EH (cell line): ENCODE measurements around the gene TNFRSF17.
"Not testable (repeated sequence)": the region's sequence is repeated elsewhere in the genome, so short reads cannot be mapped to it uniquely, and the experiment has no call there.

Experiments
- DNase-seq: peaks from one replicate; pipeline ENCODE4 v3.0.0-alpha.2; 2015; ENCODE audit warnings: low read depth

The TNFRSF17 gene

GRCh38 chr16:11970292-11970691 lies 5.3 kb downstream of the TNFRSF17 start:
- not testable (repeated sequence) for DNase-seq

GRCh38 chr16:11972128-11972527 lies 7.1 kb downstream of the TNFRSF17 start:
- peak; percentile 11 for DNase-seq

- no peak for DNase-seq
Measured at GRCh38 chr16:11973070-11973469, 8.1 kb downstream of the TNFRSF17 start.

- no peak for DNase-seq
Measured at GRCh38 chr16:11976850-11977375, 11.9 kb downstream of the TNFRSF17 start.

GRCh38 chr16:11977376-11978041 lies 12.5 kb downstream of the TNFRSF17 start:
- DNase-seq, result peak; percentile 93

GRCh38 chr16:11978080-11978479 lies 13.1 kb downstream of the TNFRSF17 start:
- DNase-seq, result no peak

GRCh38 chr16:11979013-11979672 lies 14.1 kb downstream of the TNFRSF17 start:
- DNase-seq, result no peak

- no peak for DNase-seq
Measured at GRCh38 chr16:11980136-11980844, 15.3 kb downstream of the TNFRSF17 start.

- DNase-seq, result peak; percentile 10
Measured at GRCh38 chr16:11985250-11985649, 20.2 kb downstream of the TNFRSF17 start.

- DNase-seq, result peak; percentile 52
Measured at GRCh38 chr16:11986521-11987057, 21.6 kb downstream of the TNFRSF17 start.

GRCh38 chr16:11988258-11988978 lies 23.4 kb downstream of the TNFRSF17 start:
- no peak for DNase-seq

- DNase-seq, result no peak
Measured at GRCh38 chr16:11990702-11991390, 25.8 kb downstream of the TNFRSF17 start.

GRCh38 chr16:11992008-11992584 lies 27.1 kb downstream of the TNFRSF17 start:
- DNase-seq, result no peak

GRCh38 chr16:11992586-11993524 lies 27.8 kb downstream of the TNFRSF17 start:
- DNase-seq, result no peak

- peak; percentile 40 for DNase-seq
Measured at GRCh38 chr16:11994143-11995119, 29.4 kb downstream of the TNFRSF17 start.

- no peak for DNase-seq
Measured at GRCh38 chr16:11996433-11997330, 31.7 kb downstream of the TNFRSF17 start.

- DNase-seq, result no peak
Measured at GRCh38 chr16:12000032-12000431, 35.0 kb downstream of the TNFRSF17 start.
